Vagina (tissue), 2 donors: ENCODE data around the gene SLC25A51.

ENCODE experiments used
- CTCF ChIP-seq, 3 experiments: fragments of 450-650 bp in 2 of 3; fragments of 200-600 bp in 1 of 3; sonication (generic) in 1 of 3; IDR thresholded peaks; one replicate each; pipeline ENCODE4 v1.5.1; 2017 to 2019; ENCODE audit warnings: antibody characterized with exemption in 3 of 3, mild to moderate bottlenecking in 2 of 3, moderate library complexity in 2 of 3
- POLR2A ChIP-seq, 2 donors: fragments of 450-650 bp; IDR thresholded peaks; one replicate each; pipeline ENCODE4 v1.6.1; 2017; ENCODE audit warnings: antibody characterized with exemption in 2 of 2, mild to moderate bottlenecking in 2 of 2, moderate library complexity in 2 of 2

GRCh38 chr9:37929441-37929895, 25.5 kb upstream of the SLC25A51 start:
- TF ChIP-seq CTCF (IDR thresholded peaks at IDR 0.05): no peak
- no peak for TF ChIP-seq POLR2A (IDR thresholded peaks at IDR 0.05)
